Endothelial cell (in vitro differentiated cells): ENCODE results near the gene SCIN. TPM values are rescaled to one million over a fixed set of nuclear protein-coding genes. Genes with fewer than 3 reads are reported as not detected.
"Not testable (repeated sequence)": the region's sequence is repeated elsewhere in the genome, so short reads cannot be mapped to it uniquely, and the experiment has no call there.

Experiments used
- DNase-seq: peaks from one replicate; pipeline ENCODE4 v3.0.0; 2021; ENCODE audit warnings: low spot score
- H3K27ac Mint-ChIP-seq: one replicate; pipeline ENCODE4 v1.8.0; 2021; ENCODE audit warnings: mixed read lengths, inconsistent platforms; ENCODE audit not compliant: unreplicated experiment
- H3K27me3 Mint-ChIP-seq: one replicate; pipeline ENCODE4 v1.8.0; 2021; ENCODE audit warnings: mild to moderate bottlenecking, moderate library complexity, mixed read lengths, inconsistent platforms; ENCODE audit not compliant: unreplicated experiment
- H3K36me3 Mint-ChIP-seq: one replicate; pipeline ENCODE4 v1.8.0; 2021; ENCODE audit warnings: mild to moderate bottlenecking, low read depth, mixed read lengths, inconsistent platforms; ENCODE audit not compliant: unreplicated experiment
- H3K4me1 Mint-ChIP-seq: one replicate; pipeline ENCODE4 v1.8.0; 2021; ENCODE audit warnings: mild to moderate bottlenecking, mixed read lengths, inconsistent platforms; ENCODE audit not compliant: unreplicated experiment
- H3K4me3 Mint-ChIP-seq: one replicate; pipeline ENCODE4 v1.8.0; 2021; ENCODE audit warnings: mild to moderate bottlenecking, mixed read lengths, inconsistent platforms; ENCODE audit not compliant: unreplicated experiment
- H3K9me3 Mint-ChIP-seq: one replicate; pipeline ENCODE4 v1.8.0; 2021; ENCODE audit warnings: mixed read lengths, inconsistent platforms; ENCODE audit not compliant: unreplicated experiment
- CTCF ChIP-seq: fragments of 200-600 bp; sonication (generic); IDR thresholded peaks from one replicate; pipeline ENCODE4 v1.5.0; 2021; ENCODE audit warnings: antibody characterized with exemption; ENCODE audit not compliant: unreplicated experiment
- total RNA-seq: library from RNA; stranded (reverse); fragmentation: NEBNext Ultra II Directional; extraction: Animal tissue kit (Norgen Biotek cat#: 25700); gene quantifications from one replicate; pipeline ENCODE4 v1.2.1, GENCODE V29; 2021; ENCODE audit not compliant: unreplicated experiment

SCIN gene
- total RNA-seq, 1 donor from 2014 or later = 8.2 TPM

GRCh38 chr7:12661581-12661980 lies 91.1 kb downstream of the SCIN start:
- peaks cover 3% of the 10 kb centered on the region for H3K27me3 Mint-ChIP-seq
- H3K4me3 Mint-ChIP-seq = no peak overlapping the region
- no peak for TF ChIP-seq CTCF
- no peak overlapping the region for H3K27ac Mint-ChIP-seq
- H3K9me3 Mint-ChIP-seq = no peaks in the 10 kb centered on the region
- no peaks in the 10 kb centered on the region for H3K36me3 Mint-ChIP-seq
- no peaks in the 10 kb centered on the region for H3K4me1 Mint-ChIP-seq
- no peak for DNase-seq

- no peaks in the 10 kb centered on the region for H3K4me1 Mint-ChIP-seq
- H3K27me3 Mint-ChIP-seq = no peaks in the 10 kb centered on the region
- DNase-seq = no peak
- H3K9me3 Mint-ChIP-seq = no peaks in the 10 kb centered on the region
- H3K4me3 Mint-ChIP-seq = no peak overlapping the region
- no peak for TF ChIP-seq CTCF
- no peaks in the 10 kb centered on the region for H3K36me3 Mint-ChIP-seq
- no peak overlapping the region for H3K27ac Mint-ChIP-seq
Observed at GRCh38 chr7:12670000-12670729, 99.6 kb downstream of the SCIN start.

- no peak overlapping the region for H3K4me3 Mint-ChIP-seq
- H3K36me3 Mint-ChIP-seq = no peaks in the 10 kb centered on the region
- no peaks in the 10 kb centered on the region for H3K27me3 Mint-ChIP-seq
- H3K27ac Mint-ChIP-seq = no peak overlapping the region
- no peaks in the 10 kb centered on the region for H3K9me3 Mint-ChIP-seq
- no peak for DNase-seq
- no peak for TF ChIP-seq CTCF
- no peaks in the 10 kb centered on the region for H3K4me1 Mint-ChIP-seq
Observed at GRCh38 chr7:12670743-12671520, 100.4 kb downstream of the SCIN start.

GRCh38 chr7:12673436-12673835 lies 102.9 kb downstream of the SCIN start:
- DNase-seq, H3K4me3 Mint-ChIP-seq, H3K27me3 Mint-ChIP-seq, H3K36me3 Mint-ChIP-seq, H3K9me3 Mint-ChIP-seq, H3K4me1 Mint-ChIP-seq, H3K27ac Mint-ChIP-seq: not testable (repeated sequence)

- no peak overlapping the region for H3K4me3 Mint-ChIP-seq
- no peaks in the 10 kb centered on the region for H3K27me3 Mint-ChIP-seq
- DNase-seq = no peak
- H3K27ac Mint-ChIP-seq = no peak overlapping the region
- no peaks in the 10 kb centered on the region for H3K4me1 Mint-ChIP-seq
- TF ChIP-seq CTCF = no peak
- no peaks in the 10 kb centered on the region for H3K36me3 Mint-ChIP-seq
- H3K9me3 Mint-ChIP-seq = no peaks in the 10 kb centered on the region
Observed at GRCh38 chr7:12674053-12674452, 103.5 kb downstream of the SCIN start.
